ENCODE results near the gene HVCN1. TPM values are rescaled to one million over a fixed set of nuclear protein-coding genes. Genes with fewer than 3 reads are reported as not detected.
A peak's percentile ranks its signal among the peaks of the same experiment; 100 is the strongest.
"Not testable (repeated sequence)": the region's sequence is repeated elsewhere in the genome, so short reads cannot be mapped to it uniquely, and the experiment has no call there.

HVCN1 gene
- total and polyA plus RNA-seq, 10 donors = 46.9 to 114 (median 69.0) TPM

DNA sequence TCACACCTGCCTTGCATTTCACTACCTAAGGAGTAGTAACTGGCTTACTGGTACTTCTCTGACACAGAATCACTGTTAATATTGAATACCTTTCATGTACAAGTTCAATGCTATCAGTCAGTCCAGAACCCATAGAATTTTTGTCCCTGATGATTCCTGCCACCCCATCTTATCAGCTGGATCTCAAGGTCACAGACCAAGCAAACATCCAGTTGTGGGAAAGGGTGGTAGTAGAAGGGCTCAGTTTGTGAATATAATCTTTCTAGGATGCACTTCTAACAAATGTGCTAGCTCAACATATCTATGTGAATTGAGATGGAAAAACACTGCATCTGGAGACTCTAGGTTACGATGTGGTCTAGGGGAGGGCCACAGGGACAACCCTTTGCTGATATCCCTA lies 39.7 kb upstream of the HVCN1 start:
- WGBS, 5 donors = 77 to 91% (median 87%) methylated on average over 1 of the region's 1 CpG
- Histone ChIP-seq H3K4me1 (peaks cover 16 to 88% (median 67%) of the 10 kb centered on the region in 6 donors), H3K27ac (peak overlapping the region in 6 of 8 donors; percentile 46 to 71 (median 64)), H3K36me3 (peaks cover 3 to 91% (median 64%) of the 10 kb centered on the region in 6 donors), H3K27me3 (replicated peaks in 1 of 7) (no peaks in the 10 kb centered on the region), H3K4me3 (no peak overlapping the region), H3K9me3 (no peaks in the 10 kb centered on the region)
- DNase-seq = no peak
- intact Hi-C loops (cut with DNase I; ENCODE audit: low total_unique reads) = no loop called here
- TF ChIP-seq POLR2AphosphoS5 (IDR thresholded peaks at IDR 0.05) = peak in 1 of 3 donors; percentile 14
- TF ChIP-seq, protein P1, sequence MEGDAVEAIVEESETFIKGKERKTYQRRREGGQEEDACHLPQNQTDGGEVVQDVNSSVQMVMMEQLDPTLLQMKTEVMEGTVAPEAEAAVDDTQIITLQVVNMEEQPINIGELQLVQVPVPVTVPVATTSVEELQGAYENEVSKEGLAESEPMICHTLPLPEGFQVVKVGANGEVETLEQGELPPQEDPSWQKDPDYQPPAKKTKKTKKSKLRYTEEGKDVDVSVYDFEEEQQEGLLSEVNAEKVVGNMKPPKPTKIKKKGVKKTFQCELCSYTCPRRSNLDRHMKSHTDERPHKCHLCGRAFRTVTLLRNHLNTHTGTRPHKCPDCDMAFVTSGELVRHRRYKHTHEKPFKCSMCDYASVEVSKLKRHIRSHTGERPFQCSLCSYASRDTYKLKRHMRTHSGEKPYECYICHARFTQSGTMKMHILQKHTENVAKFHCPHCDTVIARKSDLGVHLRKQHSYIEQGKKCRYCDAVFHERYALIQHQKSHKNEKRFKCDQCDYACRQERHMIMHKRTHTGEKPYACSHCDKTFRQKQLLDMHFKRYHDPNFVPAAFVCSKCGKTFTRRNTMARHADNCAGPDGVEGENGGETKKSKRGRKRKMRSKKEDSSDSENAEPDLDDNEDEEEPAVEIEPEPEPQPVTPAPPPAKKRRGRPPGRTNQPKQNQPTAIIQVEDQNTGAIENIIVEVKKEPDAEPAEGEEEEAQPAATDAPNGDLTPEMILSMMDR (IDR thresholded peaks at IDR 0.05 in 8 of 11, conservative IDR thresholded peaks at IDR 0.05 in 3 of 11) = no peak

DNA sequence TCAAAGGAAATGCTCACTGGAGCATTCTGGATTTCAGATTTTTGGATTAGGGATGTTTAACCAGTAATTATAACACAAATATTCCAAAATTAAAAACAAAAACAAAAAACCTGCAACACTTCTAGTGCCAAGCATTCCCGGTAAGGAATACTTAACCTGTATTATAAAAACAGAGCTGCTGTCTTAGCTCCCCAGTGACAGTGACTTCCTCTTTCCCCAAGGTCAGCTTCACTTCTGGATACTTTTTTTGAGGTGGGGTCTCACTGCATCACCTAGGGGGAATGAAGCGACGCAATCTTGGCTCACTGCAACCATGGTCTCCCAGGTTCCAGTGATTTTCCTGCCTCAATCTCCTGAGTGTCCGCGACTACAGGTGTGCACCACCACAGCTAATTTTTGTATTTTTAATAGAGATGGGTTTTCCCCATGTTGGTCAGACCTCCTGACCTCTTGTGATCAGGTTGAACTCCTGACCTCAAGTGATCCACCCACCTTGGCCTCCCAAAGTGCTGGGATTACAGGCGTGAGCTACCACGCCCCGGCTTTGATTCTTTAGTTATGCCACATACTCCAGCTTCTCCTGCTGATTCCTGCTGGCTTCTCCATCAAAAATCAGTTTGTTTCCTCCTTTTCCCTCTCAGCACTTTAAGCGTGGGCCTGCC lies 37.9 kb upstream of the HVCN1 start:
- H3K36me3 ChIP-seq = peaks cover 4 to 100% (median 76%) of the 10 kb centered on the region in 6 donors
- no peak for TF ChIP-seq POLR2A (IDR thresholded peaks at IDR 0.05)
- no peak for TF ChIP-seq POLR2AphosphoS5 (IDR thresholded peaks at IDR 0.05)
- TF ChIP-seq, protein P1 (IDR thresholded peaks at IDR 0.05 in 8 of 11, conservative IDR thresholded peaks at IDR 0.05 in 3 of 11) = no peak
- peak overlapping the region in 6 of 8 donors; percentile 44 to 71 (median 64) for H3K27ac ChIP-seq
- H3K9me3 ChIP-seq = no peaks in the 10 kb centered on the region
- no peak overlapping the region for H3K4me3 ChIP-seq
- 77 to 85% (median 80%) methylated on average over 9 of the region's 9 CpGs for WGBS, 5 donors
- H3K27me3 ChIP-seq (replicated peaks in 1 of 7) = no peaks in the 10 kb centered on the region
- intact Hi-C loops (cut with DNase I; ENCODE audit: low total_unique reads) = no loop called here
- no peak for DNase-seq
- H3K4me1 ChIP-seq = peaks cover 4 to 76% (median 49%) of the 10 kb centered on the region in 6 donors

DNA sequence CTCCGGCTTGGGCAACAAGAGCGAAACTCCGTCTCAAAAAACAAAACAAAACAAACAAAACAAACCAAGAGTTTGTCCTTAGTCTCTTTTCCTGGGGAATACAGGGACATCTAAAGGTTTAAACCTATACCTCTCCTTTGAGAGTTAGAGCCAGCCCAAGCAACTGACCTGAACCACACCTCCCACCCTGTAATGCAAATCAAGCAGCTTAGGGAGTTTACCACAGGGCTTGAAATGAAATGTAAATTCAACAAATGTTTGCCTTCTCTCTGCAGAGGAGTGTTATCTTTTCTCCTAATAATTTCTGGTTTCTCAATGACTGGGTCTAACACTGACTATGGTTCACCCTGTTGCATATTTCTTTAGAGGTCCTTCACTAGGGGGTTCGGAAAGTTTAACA lies 37.1 kb upstream of the HVCN1 start:
- Histone ChIP-seq H3K27me3 (replicated peaks in 1 of 7) (no peaks in the 10 kb centered on the region), H3K4me1 (peaks cover 3 to 72% (median 41%) of the 10 kb centered on the region in 6 donors), H3K27ac (peak overlapping the region in 2 of 8 donors; percentile 65 to 69), H3K4me3 (no peak overlapping the region), H3K36me3 (peaks cover 2 to 100% (median 80%) of the 10 kb centered on the region in 6 donors), H3K9me3 (no peaks in the 10 kb centered on the region)
- 88 to 97% (median 94%) methylated on average over 4 of the region's 4 CpGs for WGBS, 5 donors
- no peak for DNase-seq
- intact Hi-C loops (cut with DNase I; ENCODE audit: low total_unique reads) = no loop called here
- TF ChIP-seq, protein P1 (IDR thresholded peaks at IDR 0.05 in 8 of 11, conservative IDR thresholded peaks at IDR 0.05 in 3 of 11) = no peak
- TF ChIP-seq POLR2A (IDR thresholded peaks at IDR 0.05) (no peak), POLR2AphosphoS5 (IDR thresholded peaks at IDR 0.05) (no peak)

DNA sequence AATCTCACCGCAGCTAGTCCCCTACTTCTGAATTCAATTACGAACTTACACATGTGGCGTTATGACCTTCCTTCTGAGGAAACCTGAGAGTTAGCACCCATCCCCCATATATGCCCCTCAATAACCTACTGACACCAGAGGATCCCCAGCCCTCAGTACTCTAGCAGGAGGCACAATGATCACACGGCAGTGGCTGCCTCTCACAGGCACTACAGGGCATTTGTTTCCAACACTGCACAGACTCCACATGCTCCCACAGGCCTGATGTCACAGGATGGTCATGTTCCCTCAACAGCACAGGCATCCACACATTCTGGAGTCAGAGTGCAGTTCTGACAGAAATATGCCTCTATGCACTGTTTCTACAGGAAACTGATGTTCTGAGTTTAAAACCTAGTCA lies 36.4 kb upstream of the HVCN1 start:
- H3K9me3 ChIP-seq = no peaks in the 10 kb centered on the region
- 80 to 90% (median 85%) methylated on average over 4 of the region's 4 CpGs for WGBS, 5 donors
- no peak for DNase-seq
- intact Hi-C loops (cut with DNase I; ENCODE audit: low total_unique reads) = no loop called here
- no peaks in the 10 kb centered on the region for H3K27me3 ChIP-seq (replicated peaks in 1 of 7)
- H3K4me1 ChIP-seq = peaks cover 3 to 64% (median 38%) of the 10 kb centered on the region in 6 donors
- no peak overlapping the region for H3K27ac ChIP-seq
- TF ChIP-seq, protein P1 (IDR thresholded peaks at IDR 0.05 in 8 of 11, conservative IDR thresholded peaks at IDR 0.05 in 3 of 11) = no peak
- TF ChIP-seq POLR2AphosphoS5 (IDR thresholded peaks at IDR 0.05) (no peak), POLR2A (IDR thresholded peaks at IDR 0.05) (no peak)
- peaks cover 2 to 100% (median 80%) of the 10 kb centered on the region in 6 donors for H3K36me3 ChIP-seq
- H3K4me3 ChIP-seq = no peak overlapping the region

DNA sequence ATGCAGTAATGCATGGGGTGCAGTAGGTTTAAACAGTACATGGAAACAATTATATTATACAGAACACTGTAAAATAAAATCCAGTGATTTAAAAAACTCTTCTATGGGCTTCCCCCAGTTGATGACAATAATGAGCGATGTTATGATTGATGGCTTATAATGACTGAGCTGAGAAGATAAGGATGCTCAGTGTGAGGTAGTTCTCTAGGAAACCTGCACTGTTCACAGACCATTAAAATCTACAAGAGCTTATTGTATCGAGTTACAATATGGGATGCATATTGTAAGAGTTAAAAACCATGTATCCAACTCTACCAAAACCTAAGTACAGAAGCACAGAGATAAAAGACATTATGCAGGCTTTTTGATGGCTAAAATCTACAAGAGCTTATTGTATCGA lies 34.0 kb upstream of the HVCN1 start:
- H3K27me3 ChIP-seq (replicated peaks in 1 of 7); intact Hi-C loops (cut with DNase I; ENCODE audit: low total_unique reads); H3K9me3 ChIP-seq; H3K27ac ChIP-seq; DNase-seq; H3K4me3 ChIP-seq: not testable (repeated sequence)
- Histone ChIP-seq H3K4me1 (peaks cover 2 to 56% (median 22%) of the 10 kb centered on the region in 6 donors), H3K36me3 (peaks cover 2 to 100% (median 85%) of the 10 kb centered on the region in 6 donors)
- 91 to 97% (median 92%) methylated on average over 3 of the region's 3 CpGs for WGBS, 5 donors
